Measurements from ENCODE around the gene ARHGAP26.

ARHGAP26 gene

DNA sequence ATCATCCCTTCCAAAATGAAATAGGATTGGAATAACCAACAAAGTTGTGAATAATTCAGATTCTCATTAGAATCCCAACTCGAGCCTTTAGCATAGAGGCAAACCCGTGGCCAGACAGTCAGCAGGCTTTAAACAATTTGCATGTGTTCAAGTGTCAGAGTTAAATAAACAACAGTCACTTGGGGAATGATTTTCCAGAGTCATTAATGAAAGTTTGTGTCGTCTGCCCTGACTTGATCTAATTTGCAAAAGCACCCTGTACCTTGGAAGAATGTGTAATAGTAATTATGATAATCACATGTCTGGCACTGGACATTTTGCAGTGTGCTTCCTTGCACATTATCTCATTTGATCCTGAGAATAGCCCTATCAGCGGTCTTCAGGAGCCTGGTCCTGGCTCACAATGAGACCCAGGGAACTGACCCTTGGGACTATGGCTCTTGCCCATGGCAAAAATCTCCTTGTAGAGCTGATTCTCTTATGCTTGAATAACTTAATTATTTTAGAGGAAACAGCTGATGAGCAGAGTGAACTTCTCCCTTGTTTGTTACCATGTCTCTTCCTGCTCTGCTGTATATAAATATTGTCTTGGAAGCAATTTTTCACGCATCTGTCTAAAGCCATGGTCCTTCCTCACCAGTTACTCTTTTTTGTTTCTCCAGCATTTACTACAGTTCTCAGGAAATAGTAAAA, 360.6 kb downstream of the ARHGAP26 start:
- FAIRE-seq, result no peak

DNA sequence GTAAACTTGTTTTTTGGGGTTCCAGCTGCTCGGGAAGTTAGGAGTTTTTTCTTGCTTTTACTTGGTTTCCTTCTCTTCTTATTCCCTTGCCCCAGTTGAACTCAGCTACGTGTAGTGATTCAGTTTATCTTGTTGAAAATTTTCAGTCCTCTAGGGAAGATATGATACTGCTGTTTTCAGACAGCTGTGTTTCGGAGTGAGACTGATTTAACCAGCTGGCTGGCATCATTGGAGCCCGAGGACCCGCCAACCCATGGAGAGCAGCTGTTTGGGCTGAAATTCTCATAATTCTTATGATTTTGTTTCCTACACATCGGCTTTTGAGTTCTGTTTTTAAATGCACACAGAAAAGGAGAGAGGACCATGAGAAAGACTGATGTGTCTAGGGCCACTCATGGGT, 361.8 kb downstream of the ARHGAP26 start:
- no peak for FAIRE-seq

DNA sequence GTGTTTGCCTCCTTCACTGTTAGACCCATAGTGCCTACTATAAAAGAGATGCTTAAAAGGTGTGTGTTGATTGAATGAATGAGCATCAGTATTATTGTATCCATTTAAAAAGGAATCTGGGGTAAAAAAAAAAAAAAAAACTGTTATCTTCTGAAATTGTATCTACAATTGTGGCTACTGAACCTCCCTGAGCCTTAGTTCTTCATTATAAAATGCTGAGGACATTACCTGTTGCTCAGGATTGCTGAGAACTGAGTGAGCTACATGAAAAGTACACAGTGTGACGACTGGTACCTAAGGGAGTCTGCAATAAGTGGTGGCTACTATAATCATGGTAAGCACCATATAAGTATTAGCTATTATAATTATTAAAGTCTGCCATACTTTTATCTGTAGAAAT, 362.6 kb downstream of the ARHGAP26 start:
- FAIRE-seq, result no peak

DNA sequence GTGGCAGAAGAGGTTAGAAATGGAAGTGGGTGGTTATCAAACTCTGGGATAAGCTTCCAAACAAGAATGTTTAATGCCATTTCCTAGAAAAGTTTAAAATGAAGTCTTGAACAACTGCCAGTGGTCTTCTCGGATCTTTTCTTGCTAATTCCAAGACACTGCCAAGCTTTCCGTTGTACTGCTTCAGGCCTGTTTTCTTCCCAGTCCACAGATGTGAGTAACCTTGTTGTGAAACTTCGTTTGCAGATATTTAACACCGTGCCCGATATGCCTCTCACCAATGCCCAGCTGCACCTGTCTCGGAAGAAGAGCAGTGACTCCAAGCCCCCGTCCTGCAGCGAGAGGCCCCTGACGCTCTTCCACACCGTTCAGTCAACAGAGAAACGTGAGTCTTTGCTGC, 363.5 kb downstream of the ARHGAP26 start:
- no peak for FAIRE-seq

DNA sequence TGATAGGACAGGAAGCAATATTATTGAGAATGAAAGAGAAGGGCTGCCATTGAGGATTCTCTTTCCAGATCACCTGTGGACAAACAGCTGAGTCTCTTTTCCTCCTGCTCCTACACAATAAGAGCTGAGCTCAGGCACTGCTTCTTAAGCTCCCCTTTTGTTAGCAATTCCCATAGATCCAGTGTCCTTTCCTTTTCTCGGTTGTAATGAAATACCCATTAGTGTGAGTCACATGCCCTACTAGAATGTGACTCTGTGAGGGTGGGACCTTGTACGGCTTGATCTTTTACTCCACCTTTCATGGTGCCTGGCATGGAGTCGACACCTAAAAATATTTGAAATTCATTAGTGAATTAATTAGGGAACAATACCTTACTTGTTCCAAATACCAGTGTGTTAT, 364.1 kb downstream of the ARHGAP26 start:
- FAIRE-seq, result no peak

DNA sequence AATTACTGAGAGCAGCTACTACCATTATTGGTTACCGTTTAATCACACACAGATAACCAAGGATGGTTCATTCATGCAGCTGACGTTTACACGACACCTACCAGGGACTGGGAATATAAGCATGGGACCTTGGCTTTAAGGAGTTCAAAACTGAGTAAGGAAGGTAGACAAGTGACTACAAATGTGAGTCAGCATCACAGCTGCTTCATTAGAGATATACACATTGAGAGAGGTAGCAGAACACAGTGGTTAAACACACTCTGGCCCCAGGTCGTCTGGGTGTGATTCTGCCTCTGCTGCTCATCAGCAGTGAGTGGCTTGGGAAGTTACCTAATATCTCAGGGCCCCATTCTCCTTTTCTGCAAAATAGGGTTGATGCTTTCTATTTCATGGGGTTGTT, 364.7 kb downstream of the ARHGAP26 start:
- no peak for FAIRE-seq

DNA sequence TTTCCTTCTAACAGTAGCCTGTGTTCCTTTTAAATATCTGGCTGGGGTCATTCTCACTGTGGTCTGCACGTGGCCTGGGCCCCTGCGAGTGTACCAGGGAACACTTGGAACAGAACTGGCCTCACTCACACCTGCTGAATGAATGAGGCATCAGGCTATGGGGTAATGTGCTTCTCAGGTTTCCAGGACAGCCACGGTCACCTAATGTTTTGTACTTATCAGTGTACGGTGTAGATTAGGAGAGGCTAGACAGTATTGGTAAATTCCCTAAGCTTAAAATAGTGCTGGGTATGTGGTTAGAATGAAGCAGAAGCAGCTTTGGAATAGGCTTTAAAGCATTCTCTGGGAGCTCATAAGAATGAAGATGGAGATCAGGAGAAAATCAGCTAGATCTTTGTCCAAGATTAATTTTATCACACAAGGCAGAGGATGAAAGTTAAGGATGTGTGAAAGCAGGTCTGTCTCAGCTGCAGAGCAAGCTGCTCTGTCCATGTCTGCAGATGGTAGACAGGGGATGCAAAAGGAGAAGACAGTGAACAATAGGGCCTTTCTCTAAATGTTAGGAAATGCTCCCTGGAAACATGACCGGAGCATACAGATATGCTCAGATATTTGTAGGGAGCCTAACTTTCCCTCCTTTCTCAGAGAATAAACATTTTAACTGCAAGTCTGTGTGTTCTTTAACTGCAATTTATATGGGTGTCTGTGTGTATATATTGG, 365.8 kb downstream of the ARHGAP26 start:
- no peak for FAIRE-seq

DNA sequence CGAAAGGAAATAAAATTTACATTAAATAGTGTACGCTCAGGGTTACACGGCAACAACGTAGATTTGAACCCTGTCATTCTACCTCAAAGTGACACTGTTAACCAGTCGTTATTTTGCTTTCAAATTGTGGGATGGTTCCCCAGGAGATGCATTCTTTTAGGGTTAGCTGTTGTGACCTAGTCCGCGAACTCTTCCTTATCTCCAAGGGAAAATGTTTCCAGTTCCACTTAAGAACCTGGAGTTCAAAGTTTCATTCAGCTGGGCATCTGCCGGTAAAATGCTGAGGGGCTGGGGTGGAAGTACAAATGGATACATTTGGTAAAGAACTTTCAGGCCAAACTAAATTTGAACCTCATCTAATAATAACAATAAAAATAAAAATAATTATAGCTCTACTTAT, 368.7 kb downstream of the ARHGAP26 start:
- no peak for FAIRE-seq

DNA sequence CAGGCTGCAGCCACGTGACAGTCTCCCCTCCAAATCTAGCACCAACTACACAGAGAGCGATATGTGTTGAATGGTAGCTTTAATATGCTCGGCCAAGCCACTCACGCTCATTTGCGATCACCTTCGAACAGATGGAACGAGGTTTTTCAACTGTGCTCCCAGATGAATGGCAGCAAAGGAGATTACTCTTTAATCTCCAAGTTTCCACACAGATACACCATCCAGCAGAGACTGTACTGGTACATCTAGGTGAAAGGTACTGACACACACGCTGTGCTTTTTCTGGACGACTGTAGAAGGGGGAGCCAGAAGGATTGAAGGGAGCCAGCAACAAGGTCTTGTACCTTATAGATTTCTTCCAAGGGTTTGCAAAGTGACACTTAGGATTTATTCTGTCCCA, 369.4 kb downstream of the ARHGAP26 start:
- FAIRE-seq, result no peak

DNA sequence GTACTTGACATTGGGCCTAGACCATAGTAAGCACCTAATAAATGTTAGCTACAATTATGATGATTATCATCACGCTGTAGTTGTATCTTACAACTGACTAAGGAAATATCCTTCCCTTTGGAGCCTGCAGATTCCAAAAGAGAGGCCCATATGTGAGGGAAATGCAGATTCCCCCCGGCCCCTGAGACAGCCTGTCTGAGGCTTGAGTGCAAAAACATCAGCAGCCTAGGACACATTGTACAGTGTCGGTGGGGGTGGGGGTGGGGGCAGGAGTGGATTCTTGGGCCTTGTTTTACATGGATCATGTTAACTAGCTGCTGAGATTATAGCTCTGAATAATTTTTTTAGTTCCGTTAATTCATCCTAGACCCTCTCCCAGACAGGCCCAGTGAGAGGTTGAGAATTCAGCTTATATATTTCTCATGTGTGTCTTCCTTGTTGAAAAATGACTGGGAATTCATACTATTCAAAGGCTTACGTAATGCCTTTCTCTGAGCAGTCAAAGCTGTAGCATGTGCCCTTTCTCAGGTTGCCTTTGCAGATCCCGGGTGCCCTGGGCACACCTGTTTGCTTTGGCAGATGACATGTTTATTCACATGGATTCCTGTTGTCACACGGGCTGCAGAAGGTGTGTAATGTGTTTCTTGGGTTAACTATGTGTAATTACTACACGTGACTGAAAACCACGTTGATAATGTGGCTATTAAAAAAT, 370.5 kb downstream of the ARHGAP26 start:
- FAIRE-seq, result no peak

DNA sequence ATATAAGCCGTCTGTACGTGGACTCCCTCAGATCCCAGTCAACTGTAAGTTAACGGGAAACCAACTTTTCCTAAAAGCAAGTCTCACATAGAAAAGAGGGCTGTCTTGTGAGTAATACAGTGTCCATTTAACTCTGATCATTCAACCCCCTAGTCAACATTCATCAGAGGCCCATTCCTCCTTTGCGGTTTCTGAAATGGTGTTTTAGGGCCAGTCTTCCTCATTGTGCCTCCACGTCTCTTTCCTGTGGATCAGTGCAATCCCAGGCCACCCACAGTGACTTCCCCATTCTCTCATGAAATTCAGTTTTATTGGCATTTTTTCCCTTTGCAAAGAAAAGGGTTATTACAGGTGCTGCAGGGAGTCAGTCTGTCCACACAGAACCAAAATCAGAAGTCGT, 371.5 kb downstream of the ARHGAP26 start:
- FAIRE-seq, result no peak

DNA sequence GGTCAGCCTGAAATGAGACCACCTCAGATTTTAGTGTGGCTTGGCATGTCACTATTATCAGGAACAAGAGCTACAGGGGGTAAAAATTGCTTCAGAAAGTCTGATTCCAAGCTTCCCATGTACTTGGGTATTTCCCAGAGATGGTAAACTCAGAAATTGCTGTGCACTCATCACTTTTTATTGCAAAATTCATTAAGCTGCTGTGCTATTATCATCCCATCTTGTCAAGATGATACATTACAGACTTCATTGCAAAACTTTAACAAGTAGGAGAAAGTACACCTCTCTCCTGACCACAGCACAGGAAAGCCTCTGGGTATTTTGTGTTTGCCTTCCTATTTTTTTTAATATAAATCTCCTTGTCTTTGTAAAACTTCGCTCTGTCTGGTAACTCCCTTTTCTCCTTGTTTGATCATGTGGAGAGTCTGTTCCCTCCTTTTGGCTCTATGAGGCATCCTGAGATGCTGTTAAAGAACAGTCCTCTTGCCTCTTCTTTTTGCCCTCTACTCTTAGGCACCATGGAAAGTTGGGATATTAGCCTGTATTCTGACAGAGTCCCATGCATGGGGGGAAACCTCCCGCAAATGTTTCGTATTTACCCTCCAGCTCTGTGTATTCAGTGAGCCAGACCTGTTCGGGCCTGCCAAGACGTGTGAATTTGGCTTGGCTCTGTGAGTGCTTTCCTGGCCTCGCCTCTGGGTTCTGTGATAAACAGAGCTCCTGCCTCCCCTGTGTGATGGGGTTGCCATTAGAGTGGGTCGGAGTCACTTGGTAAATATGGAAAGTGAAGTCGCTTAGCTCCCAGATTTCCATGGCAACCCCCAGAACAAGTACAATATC, 372.6 kb downstream of the ARHGAP26 start:
- no peak for FAIRE-seq

DNA sequence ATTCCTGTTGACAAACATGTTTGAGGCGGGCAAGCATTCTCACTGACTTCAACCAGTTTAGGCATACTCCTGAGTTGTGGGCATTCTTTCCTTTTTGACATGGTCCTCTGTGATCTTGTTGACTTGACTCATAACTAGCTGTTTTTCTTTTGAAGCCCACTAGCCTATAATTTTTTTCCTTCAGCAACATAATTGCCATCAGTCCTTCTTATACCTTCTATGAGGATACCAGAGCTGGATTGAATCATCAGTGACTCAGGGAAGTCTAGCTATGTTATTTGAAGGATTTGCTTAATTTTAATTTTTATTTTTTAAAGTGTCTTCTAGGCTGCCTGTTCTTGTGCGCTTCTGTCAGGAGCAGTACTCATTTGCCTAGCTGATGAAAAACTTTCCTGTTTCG, 373.8 kb downstream of the ARHGAP26 start:
- no peak for FAIRE-seq

DNA sequence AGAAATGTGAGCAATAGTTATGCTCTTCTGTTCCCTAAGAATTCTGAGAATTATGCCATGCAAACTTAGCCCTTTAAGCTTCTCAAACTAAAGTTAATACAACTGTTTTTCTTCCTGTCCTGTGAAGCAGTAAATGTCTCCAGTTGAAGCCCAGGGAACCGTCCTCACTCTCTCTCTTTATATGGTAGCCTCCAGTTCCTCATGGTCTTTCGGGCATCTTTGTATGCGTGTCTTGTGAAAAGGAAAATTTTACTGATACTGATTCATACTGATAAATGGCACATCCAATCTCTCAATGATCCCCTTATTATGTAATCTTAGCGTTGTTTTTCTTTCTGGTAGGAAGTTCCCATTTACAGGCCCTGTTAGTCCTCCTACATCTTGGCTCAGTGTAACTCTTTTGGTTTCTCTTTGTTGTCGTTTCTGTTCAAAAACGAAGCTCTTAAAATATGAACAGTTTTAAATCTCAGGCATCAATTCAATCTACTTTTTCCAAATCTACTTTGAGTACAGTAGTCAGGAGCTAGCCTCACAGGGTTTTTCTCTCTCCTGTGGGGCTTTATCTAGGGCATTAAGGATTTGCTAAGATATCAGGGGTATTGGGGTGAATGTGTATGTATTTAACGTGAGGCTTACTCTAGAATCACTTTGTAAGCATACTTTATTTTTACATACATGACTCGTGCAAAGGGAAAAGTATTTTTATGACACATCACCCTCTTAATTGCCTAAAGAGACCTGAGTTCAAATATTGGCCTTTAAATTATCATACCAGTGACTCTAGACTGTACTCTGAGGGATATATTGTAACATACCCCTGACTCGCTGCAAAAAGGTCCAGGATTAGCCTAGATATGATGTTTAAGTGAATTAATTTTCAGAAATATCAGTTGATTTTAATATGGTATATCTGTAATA, 375.3 kb downstream of the ARHGAP26 start:
- no peak for FAIRE-seq

DNA sequence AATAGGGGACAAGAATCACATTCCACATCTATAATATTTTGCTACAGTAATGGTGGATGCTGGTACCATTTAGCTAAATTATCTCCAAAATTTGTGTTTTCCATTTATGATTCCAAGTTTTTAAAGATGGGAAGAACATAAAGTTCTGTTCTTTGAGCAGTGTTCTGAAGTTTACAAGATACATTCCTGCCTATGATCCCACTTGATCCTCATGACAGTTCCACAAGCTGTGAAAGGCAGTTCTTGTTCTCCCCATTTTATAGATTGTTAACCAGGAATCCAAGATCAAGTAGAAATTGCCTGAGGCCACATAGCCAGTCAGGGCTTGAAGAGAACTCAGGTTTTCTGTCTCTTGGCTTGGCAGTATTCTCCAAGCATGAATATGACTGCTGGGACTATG, 376.0 kb downstream of the ARHGAP26 start:
- no peak for FAIRE-seq

DNA sequence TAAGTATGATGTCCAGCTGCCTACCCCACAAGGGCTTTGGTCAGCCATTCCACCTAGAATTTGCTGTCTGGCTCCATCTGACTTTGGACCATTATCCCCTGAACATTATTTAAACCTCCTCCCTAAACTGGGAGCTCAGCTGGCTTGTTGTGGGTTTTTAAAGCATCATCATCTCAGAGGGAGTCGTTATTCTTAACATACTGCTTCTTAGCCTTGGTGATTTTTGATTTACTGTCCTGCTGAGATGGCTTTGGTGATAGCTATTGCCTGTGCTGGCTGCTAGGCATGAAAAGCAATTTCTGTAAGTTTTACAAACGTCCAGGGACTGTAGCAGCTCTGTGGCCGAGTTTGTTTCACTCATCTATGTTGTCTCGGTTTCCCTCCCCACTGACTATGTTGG, 377.2 kb downstream of the ARHGAP26 start:
- no peak for FAIRE-seq

DNA sequence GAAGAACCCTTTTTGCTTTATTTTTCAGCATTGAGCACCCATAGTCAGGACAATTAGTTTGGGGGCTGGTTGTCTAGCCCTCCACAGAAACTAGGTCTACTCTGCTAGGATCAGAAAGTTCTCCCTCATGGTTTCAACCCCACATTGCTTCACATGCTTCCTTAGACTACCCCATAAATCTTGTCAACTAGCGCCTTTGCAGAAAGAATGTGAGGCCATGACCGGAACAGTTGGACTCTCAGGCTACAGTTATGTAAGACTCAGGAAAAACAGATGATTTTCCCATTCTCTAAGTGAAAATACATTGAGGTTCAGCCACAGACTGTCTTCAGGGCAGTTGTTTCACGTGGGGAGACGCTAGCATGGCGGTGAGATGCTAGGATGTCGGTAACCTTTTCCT, 377.7 kb downstream of the ARHGAP26 start:
- FAIRE-seq, result no peak

DNA sequence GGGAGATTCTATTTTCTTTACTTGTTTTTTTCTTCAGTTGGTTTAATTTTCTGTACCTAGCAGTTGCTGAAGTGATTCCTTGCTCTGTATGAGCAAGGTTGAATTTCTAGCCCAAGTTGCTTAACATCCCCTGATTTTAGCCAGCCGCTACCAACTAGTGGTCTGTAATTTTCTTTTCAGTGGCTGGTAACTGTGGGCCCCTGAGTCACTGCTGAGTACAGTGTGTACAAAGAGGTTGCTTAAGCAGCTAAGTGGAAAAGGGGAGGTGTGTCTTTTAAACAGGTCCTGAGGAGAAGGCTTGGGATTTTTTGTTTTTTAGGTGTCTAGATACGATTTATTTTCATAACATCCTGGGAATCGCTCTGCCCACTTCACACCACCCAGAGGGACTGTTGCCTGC, 378.6 kb downstream of the ARHGAP26 start:
- no peak for FAIRE-seq

DNA sequence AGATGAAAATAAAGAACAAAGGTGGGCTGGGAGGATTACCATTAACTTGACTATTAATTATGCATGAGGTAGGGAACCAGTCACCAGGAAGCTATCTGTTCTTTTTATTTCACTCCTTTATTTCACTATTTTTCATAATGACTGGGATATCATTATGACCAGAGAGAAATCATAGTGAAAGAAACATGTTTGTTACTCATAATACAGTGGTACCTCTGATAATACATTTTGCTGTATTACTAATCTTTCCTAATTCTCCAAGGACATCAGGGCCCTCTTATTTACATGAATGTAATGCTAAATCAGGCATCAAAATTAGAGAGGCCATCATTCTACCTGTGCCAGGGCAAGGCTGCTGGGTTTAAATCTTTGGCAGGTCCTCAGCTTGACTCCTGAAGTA, 379.6 kb downstream of the ARHGAP26 start:
- no peak for FAIRE-seq

DNA sequence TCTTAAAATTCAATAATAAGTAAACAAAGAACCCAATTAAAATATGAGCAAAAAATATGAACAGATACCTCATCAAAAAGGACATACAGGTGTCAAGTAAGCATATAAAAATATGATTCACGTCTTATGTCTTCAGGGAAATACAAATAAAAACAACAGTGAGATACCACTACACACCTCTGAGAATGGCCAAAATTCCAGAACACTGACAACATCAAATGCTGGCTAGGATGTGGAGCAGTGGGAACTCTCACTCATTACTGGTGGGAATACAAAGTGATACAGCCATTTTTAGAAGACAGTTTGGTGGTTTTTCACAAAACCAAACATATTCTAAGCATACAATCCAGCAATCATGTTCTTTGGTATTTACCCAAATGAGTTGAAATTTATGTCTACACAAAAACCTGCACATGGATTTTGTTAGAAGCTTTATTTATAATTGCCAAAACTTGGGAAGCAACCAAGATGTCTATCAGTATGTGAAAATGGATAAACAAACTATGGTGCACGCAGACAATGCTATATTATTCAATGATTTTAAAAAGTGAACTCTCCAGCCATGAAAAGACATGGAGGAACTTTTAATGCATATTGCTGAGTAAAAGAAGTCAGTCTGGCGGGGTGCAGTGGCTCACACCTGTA, 381.0 kb downstream of the ARHGAP26 start:
- FAIRE-seq, result no peak

DNA sequence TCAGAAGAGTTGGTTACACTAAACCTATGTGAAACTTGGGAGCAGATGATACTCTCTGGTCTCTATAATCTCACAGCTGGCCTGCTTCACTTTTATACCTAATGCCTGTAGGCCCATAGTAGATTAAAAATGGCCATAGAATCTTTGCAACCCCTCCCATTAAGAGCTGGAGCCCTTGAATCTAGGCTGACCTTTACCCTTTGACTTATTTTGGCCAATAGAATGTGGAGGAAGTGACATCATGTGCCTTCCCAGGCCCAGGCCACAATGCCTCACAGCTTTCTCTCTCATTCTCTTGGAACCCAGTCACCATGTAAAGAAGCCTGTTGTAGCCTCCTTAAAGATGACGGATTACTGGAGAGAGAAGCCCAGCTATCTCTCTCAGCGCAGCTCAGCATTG, 382.3 kb downstream of the ARHGAP26 start:
- FAIRE-seq, result no peak
